Heart right ventricle (tissue), 16 donors: ENCODE data around the gene FREM1. TPM values are rescaled to one million over a fixed set of nuclear protein-coding genes. Genes with fewer than 3 reads are reported as not detected.

Experiments
- ATAC-seq, 8 donors: fragments of 200-7000 bp; cut with Tn5 transposase; one replicate each; pipeline ENCODE4 v1.9.1; 2020; ENCODE audit warnings: mild to moderate bottlenecking in 8 of 8, moderate library complexity in 8 of 8, moderate number of reproducible peaks in 1 of 8
- DNase-seq, 2 donors: peaks; one replicate each; pipeline ENCODE4 v3.0.0-alpha.2; 2020
- H3K27ac ChIP-seq, 10 donors: fragments of 200-600 bp; sonication (generic) in 2 of 10; one replicate each; pipeline versions ENCODE4 v1.5.0 to v1.8.0; 2020 to 2022; ENCODE audit warnings: mild to moderate bottlenecking in 3 of 10
- H3K27me3 ChIP-seq, 7 donors: fragments of 200-600 bp; one replicate each; pipeline ENCODE4 v1.8.0; 2021 to 2022; ENCODE audit warnings: mild to moderate bottlenecking in 2 of 7
- H3K36me3 ChIP-seq, 9 donors: fragments of 200-600 bp; sonication (generic) in 1 of 9; one replicate each; pipeline versions ENCODE4 v1.5.0 to v1.8.0; 2020 to 2022; ENCODE audit warnings: mild to moderate bottlenecking in 2 of 9
- H3K4me1 ChIP-seq, 9 donors: fragments of 200-600 bp; sonication (generic) in 1 of 9; one replicate each; pipeline versions ENCODE4 v1.5.0 to v1.8.0; 2020 to 2022; ENCODE audit warnings: mild to moderate bottlenecking in 4 of 9
- H3K4me3 ChIP-seq, 10 donors: fragments of 200-600 bp; sonication (generic) in 2 of 10; one replicate each; pipeline versions ENCODE4 v1.5.0 to v1.8.0; 2020 to 2022; ENCODE audit warnings: mild to moderate bottlenecking in 7 of 10, moderate library complexity in 2 of 10
- H3K9me3 ChIP-seq, 11 donors: fragments of 200-600 bp in 10 of 11; sonication (generic) in 2 of 11; one replicate each; pipeline versions ENCODE4 v1.5.0 to v1.8.0; 2013 to 2022; ENCODE audit warnings: mild to moderate bottlenecking in 2 of 11, control low read depth in 1 of 11, moderate library complexity in 1 of 11
- WGBS, 2 donors: extraction: QIAGEN DNeasy Blood & Tissue Kit; methylation state at CpG; one replicate each; pipeline ENCODE4 v1.1.7; 2013; ENCODE audit warnings: inconsistent platforms in 1 of 2; 5-methylcytosine and 5-hydroxymethylcytosine counted together
- intact Hi-C, 10 donors: fragments of 100-400 bp; cut with DNase I; formaldehyde crosslinking; loops; one replicate each; pipeline versions ENCODE4 v1.11.1 to v1.14.2; 2022
- polyA plus RNA-seq, 2 donors: library from polyadenylated mRNA; stranded (reverse); fragments of 200-250 nt; gene quantifications; one replicate each; pipeline ENCODE4 v1.2.3, GENCODE V29; 2013
- total RNA-seq, 10 donors: library from RNA; stranded (reverse); fragmentation: NEBNext Ultra II Directional in 3 of 10; extraction: Animal tissue kit (Norgen Biotek cat#: 25700) in 3 of 10; gene quantifications; one replicate each; pipeline versions ENCODE4 v1.2.1 to v1.2.4, GENCODE V29; 2021 to 2023
- TF ChIP-seq, protein P1 (sequence below), 9 donors: fragments of 200-600 bp; sonication (generic) in 2 of 9; IDR thresholded peaks; one replicate each; pipeline versions ENCODE4 v1.5.0 to v1.8.0; 2021 to 2022; ENCODE audit warnings: antibody characterized with exemption in 9 of 9, mild to moderate bottlenecking in 5 of 9, moderate library complexity in 1 of 9
- donor health status: Arrhythmogenic right ventricular cardiomyopathy.
- donor health status: ischemic (EF 13 %, LVEDD 7.1; RV severe dilation, severe dysfunction).
- donor health status: healthy with polysubstance abuse.
- donor health status: DM: no; HTN: yes; CAD: no.
- donor health status: DM: no; HTN: no; CAD: no.
- donor health status: ischemic (EF 25% LVEDD 6.9; RV normal size, moderate dysfunction).
- donor health status: ischemic (EF 25% LVEDD 5.7; RV mildly dilated, moderate dysfunction).
- donor health status: healthy.
- donor health status: DM: yes; HTN: yes; CAD: no.
- donor health status: Ischemic cardiomyopathy.
- donor health status: ischemic (EF 35%, LVEDD 5.7; RV mildly dilated, moderate dysfunction).
- donor health status: nonischemic (EF 11% LVEDD 7.7; RV severe dilation, severe dysfunction).
- donor health status: DM: yes; HTN: yes; CAD: no.
- donor health status: PGD.
- donor health status: ischemic (EF 29% LVEDD 5.4; RV normal size, mild dysfunction).
- donor health status: nonischemic (EF 23%, LVEDD 6.1; RV moderate dilation, normal function).

FREM1 gene
- total and polyA plus RNA-seq, 12 donors: 0.59 to 5.9 (median 3.1) TPM

DNA sequence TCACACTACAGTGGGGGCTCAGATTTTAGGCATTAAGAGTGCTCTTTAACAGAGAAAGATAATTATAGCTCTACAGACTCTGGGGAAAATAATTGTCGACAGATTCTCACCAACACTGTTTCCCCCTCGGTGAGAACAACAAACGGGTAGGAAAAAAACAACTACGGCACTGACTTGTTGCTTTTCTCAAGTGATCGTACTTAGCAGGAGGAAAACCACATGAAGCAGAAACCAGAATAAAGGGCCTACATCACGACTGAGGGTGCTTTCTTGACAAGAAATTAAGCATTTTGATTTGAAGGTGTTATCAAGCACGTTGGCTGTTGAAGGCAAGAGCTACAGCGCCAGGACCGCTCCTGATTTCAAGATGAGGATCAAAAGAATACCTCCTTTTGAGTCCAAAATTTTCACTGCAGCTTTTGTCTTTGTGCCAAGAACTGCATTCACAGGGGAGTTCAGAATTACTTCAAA lies 160.5 kb downstream of the FREM1 start:
- H3K4me1 ChIP-seq: peaks cover 0 to 8% (median 0%) of the 10 kb centered on the region in 9 donors
- intact Hi-C loops: no loop called here
- ATAC-seq: no peak
- peaks cover 0 to 14% (median 0%) of the 10 kb centered on the region in 9 donors for H3K36me3 ChIP-seq
- DNase-seq: no peak
- H3K4me3 ChIP-seq: no peak overlapping the region
- H3K9me3 ChIP-seq: no peaks in the 10 kb centered on the region
- WGBS, 2 donors: 36 to 39% methylated on average over 9 of the region's 9 CpGs
- no peaks in the 10 kb centered on the region for H3K27me3 ChIP-seq
- H3K27ac ChIP-seq: no peak overlapping the region
- TF ChIP-seq, protein P1, sequence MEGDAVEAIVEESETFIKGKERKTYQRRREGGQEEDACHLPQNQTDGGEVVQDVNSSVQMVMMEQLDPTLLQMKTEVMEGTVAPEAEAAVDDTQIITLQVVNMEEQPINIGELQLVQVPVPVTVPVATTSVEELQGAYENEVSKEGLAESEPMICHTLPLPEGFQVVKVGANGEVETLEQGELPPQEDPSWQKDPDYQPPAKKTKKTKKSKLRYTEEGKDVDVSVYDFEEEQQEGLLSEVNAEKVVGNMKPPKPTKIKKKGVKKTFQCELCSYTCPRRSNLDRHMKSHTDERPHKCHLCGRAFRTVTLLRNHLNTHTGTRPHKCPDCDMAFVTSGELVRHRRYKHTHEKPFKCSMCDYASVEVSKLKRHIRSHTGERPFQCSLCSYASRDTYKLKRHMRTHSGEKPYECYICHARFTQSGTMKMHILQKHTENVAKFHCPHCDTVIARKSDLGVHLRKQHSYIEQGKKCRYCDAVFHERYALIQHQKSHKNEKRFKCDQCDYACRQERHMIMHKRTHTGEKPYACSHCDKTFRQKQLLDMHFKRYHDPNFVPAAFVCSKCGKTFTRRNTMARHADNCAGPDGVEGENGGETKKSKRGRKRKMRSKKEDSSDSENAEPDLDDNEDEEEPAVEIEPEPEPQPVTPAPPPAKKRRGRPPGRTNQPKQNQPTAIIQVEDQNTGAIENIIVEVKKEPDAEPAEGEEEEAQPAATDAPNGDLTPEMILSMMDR (IDR thresholded peaks at IDR 0.05): no peak

DNA sequence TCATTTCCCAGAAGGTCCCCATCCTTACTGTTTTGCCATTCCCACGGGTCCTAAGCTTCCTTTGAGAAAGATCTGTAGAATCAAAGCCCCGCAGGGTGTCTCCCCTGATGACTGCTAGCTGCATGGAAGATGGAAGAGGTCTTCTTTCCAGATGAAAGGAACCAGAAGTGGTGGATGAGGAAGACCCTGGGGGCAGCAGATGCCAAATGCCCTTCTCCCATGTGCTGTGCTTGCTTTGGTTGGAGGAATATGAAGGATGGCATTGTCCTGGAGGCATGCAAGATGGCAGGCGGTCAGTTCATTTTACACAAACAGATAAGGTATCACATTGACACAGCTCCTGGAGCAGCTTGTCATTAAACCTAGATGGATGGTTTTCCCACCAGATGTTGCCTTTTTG lies 161.9 kb downstream of the FREM1 start:
- Histone ChIP-seq H3K9me3 (no peaks in the 10 kb centered on the region), H3K27ac (no peak overlapping the region), H3K27me3 (no peaks in the 10 kb centered on the region), H3K4me3 (no peak overlapping the region), H3K36me3 (peaks cover 0 to 14% (median 0%) of the 10 kb centered on the region in 9 donors), H3K4me1 (peaks cover 0 to 8% (median 0%) of the 10 kb centered on the region in 9 donors)
- WGBS, 2 donors: 91 to 95% methylated on average over 3 of the region's 3 CpGs
- DNase-seq (no peak), ATAC-seq (no peak)
- TF ChIP-seq, protein P1 (IDR thresholded peaks at IDR 0.05): no peak
- intact Hi-C loops: no loop called here

DNA sequence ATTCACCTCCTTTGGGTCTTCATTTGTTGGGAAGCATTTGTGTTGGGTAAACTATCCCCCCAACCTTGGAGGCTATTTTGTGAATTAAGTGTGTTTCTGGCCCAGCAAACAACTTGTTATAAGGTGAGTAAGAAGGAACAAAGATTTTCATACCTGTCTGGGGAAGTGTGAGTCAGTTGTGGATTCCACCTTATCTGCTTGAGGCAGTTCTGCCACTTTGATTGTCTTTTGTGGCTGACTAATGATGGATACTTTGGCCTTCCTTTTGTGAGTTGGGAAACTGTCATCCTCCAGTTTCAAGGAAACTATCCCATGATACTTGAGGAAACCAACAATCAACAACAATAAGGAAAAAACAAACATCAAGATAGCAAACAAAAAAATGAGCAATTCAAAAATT lies 163.1 kb downstream of the FREM1 start:
- Histone ChIP-seq H3K27me3 (no peaks in the 10 kb centered on the region), H3K4me1 (peaks cover 0 to 8% (median 0%) of the 10 kb centered on the region in 9 donors), H3K4me3 (no peak overlapping the region), H3K27ac (no peak overlapping the region), H3K9me3 (no peaks in the 10 kb centered on the region), H3K36me3 (peaks cover 0 to 17% (median 0%) of the 10 kb centered on the region in 9 donors)
- TF ChIP-seq, protein P1 (IDR thresholded peaks at IDR 0.05): no peak
- ATAC-seq (no peak), DNase-seq (no peak)
- intact Hi-C loops: no loop called here

DNA sequence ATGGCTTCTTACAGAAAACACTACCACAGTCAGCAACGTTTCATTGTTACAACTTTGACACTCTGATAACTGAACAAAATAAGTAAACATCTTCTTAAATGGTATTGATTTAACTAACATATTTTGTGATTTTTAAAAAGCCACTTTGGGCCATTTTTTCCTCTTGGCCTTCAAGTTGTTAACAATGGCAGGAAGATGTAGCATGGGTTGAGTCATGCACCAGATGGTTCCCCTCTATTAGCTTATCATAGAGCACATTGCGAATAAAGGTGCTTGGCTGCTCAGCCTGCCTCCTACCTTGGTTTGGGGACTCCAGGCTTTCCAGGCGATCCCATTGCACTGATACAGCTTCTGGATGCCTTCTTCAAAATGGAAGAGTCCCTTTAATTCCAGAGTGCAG lies 163.6 kb downstream of the FREM1 start:
- H3K4me3 ChIP-seq: no peak overlapping the region
- no peak overlapping the region for H3K27ac ChIP-seq
- DNase-seq: no peak
- peaks cover 0 to 17% (median 0%) of the 10 kb centered on the region in 9 donors for H3K36me3 ChIP-seq
- no peaks in the 10 kb centered on the region for H3K27me3 ChIP-seq
- TF ChIP-seq, protein P1 (IDR thresholded peaks at IDR 0.05): no peak
- H3K9me3 ChIP-seq: no peaks in the 10 kb centered on the region
- ATAC-seq: no peak
- intact Hi-C loops: no loop called here
- WGBS, 2 donors: 70 to 75% methylated on average over 3 of the region's 3 CpGs
- H3K4me1 ChIP-seq: peaks cover 0 to 8% (median 0%) of the 10 kb centered on the region in 9 donors
